Cardiac muscle cell (in vitro differentiated cells and primary cell): ENCODE results near the gene REPS2. TPM values are rescaled to one million over a fixed set of nuclear protein-coding genes. Genes with fewer than 3 reads are reported as not detected.
A peak's percentile ranks its signal among the peaks of the same experiment; 100 is the strongest.

Experiments used
- DNase-seq, 2 donors: peaks; one replicate each; pipeline versions ENCODE4 v3.0.0 to v3.0.0-alpha.2; 2010 to 2017; ENCODE audit warnings: low read depth in 1 of 2, low spot score in 1 of 2
- H3K27ac ChIP-seq: fragments of 200-600 bp; sonication (generic); 2 replicates; pipeline ENCODE4 v1.5.1; 2016
- H3K27me3 ChIP-seq: fragments of 200-600 bp; sonication (generic); 2 replicates; pipeline ENCODE4 v1.6.0; 2016; ENCODE audit warnings: control low read depth
- H3K36me3 ChIP-seq: fragments of 200-600 bp; sonication (generic); 2 replicates; pipeline ENCODE4 v1.5.1; 2016; ENCODE audit warnings: control low read depth
- H3K4me1 ChIP-seq: fragments of 200-600 bp; sonication (generic); 2 replicates; pipeline ENCODE4 v1.8.1; 2017; ENCODE audit warnings: low read depth, mild to moderate bottlenecking, mixed run types
- H3K4me3 ChIP-seq: fragments of 200-600 bp; sonication (generic); 2 replicates; pipeline ENCODE4 v1.5.1; 2016; ENCODE audit warnings: mild to moderate bottlenecking
- H3K9me3 ChIP-seq: fragments of 200-600 bp; sonication (generic); 2 replicates; pipeline ENCODE4 v1.5.1; 2017; ENCODE audit warnings: low read depth, mild to moderate bottlenecking, control low read depth
- polyA plus RNA-seq: library from polyadenylated mRNA; unstranded; fragments of >200 nt; fragmentation: Nextera tagmentation; extraction: Ambion mirVana; gene quantifications from 2 replicates; pipeline ENCODE4 v1.2.1, GENCODE V29; 2016
- total RNA-seq: library from RNA; depleted of rRNA; stranded (reverse); fragments of >200 nt; gene quantifications from 2 replicates; pipeline ENCODE4 v1.2.3, GENCODE V29; 2016
- TF ChIP-seq, protein P1 (sequence below): IDR thresholded peaks from 2 replicates; pipeline ENCODE4 v1.5.1; 2012; ENCODE audit warnings: low read depth, mild to moderate bottlenecking, low read length

REPS2 gene
- total and polyA plus RNA-seq, 2 experiments from 2014 or later, result 6.0 to 9.1 TPM

DNA sequence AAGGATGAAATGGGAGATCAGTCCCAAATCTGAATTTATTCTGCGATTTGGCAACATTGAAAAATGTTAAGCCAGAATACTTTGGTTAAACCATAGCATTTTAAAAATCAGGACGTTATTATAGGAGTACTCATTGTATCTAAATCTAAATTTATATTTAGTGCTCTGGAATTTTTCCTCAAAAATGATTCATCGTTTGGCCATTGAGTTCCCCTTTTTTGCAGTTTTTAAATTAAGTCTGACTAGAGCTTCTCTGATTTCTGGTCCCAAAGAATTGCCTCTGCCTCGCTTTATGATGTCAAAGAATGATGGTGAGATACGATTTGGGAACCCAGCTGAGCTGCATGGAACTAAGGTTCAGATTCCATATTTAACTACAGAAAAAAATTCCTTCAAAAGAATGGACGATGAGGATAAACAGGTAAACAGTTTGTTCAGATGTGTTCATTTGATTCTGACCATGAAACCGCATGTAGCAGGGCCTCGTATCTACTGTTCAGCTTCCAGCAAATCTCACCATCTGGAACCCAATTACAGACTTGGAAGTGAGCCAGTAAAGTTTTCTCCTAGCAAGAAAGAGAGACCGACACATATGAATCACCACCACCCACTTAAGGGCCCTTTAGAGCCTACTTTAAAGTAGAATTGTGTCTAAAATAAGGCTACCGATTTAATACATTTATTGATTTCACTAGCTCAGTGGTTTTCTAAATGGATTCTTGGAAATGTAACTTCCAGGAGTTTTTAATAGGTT lies 75.6 kb downstream of the REPS2 start:
- H3K36me3 ChIP-seq, result no peaks in the 10 kb centered on the region
- DNase-seq, result peak; percentile 55 to 76
- H3K27ac ChIP-seq, result no peak overlapping the region

DNA sequence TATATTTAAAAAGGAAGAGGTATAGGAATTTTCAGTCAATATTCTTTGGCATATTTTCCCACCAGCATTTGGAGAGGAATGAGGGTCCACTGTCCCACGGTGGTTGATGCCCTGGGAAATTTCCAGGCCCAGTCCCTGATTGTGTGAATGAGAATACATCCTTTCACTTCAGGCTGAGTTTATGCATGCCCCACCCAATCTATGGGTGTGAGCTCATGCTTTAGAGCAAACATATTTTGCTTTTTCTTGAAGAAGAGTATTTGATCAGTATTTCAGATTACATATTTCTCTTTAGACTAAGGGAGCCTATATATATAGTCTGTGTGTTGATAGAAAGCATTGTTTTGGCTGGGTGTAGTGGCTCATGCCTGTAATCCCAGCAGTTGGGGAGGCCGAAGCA lies 77.2 kb downstream of the REPS2 start:
- Histone ChIP-seq H3K4me3 (no peak overlapping the region), H3K4me1 (peaks cover 7% of the 10 kb centered on the region), H3K27me3 (no peaks in the 10 kb centered on the region), H3K36me3 (no peaks in the 10 kb centered on the region), H3K9me3 (no peaks in the 10 kb centered on the region), H3K27ac (no peak overlapping the region)
- TF ChIP-seq, protein P1, sequence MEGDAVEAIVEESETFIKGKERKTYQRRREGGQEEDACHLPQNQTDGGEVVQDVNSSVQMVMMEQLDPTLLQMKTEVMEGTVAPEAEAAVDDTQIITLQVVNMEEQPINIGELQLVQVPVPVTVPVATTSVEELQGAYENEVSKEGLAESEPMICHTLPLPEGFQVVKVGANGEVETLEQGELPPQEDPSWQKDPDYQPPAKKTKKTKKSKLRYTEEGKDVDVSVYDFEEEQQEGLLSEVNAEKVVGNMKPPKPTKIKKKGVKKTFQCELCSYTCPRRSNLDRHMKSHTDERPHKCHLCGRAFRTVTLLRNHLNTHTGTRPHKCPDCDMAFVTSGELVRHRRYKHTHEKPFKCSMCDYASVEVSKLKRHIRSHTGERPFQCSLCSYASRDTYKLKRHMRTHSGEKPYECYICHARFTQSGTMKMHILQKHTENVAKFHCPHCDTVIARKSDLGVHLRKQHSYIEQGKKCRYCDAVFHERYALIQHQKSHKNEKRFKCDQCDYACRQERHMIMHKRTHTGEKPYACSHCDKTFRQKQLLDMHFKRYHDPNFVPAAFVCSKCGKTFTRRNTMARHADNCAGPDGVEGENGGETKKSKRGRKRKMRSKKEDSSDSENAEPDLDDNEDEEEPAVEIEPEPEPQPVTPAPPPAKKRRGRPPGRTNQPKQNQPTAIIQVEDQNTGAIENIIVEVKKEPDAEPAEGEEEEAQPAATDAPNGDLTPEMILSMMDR, result no peak
- no peak for DNase-seq

More for the DNA sequence above, 75.6 kb downstream of the REPS2 start:
- H3K9me3 ChIP-seq, result no peaks in the 10 kb centered on the region
- TF ChIP-seq, protein P1, result no peak
- no peak overlapping the region for H3K4me3 ChIP-seq
- H3K27me3 ChIP-seq, result no peaks in the 10 kb centered on the region
- H3K4me1 ChIP-seq, result peaks cover 7% of the 10 kb centered on the region

DNA sequence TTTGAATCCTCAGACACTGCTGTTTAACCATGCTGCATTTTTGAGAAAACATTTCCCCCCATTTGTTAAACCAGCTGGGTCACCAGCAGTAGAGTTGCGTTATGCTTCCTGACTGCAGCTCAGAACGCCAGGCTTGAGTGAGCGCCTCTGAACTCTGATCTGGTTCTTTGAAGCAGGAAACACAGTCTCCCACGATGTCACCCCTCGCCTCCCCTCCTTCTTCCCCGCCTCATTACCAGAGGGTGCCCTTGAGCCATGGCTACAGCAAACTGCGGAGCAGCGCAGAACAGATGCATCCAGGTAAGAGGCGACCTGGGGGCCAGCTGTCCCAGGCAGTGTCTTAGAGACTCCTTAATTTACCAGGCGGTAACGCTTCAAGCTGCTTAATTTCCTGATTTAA lies 78.4 kb downstream of the REPS2 start:
- no peak overlapping the region for H3K27ac ChIP-seq
- H3K4me1 ChIP-seq, result peaks cover 7% of the 10 kb centered on the region
- H3K4me3 ChIP-seq, result no peak overlapping the region
- no peaks in the 10 kb centered on the region for H3K27me3 ChIP-seq
- no peaks in the 10 kb centered on the region for H3K9me3 ChIP-seq
- TF ChIP-seq, protein P1, result no peak
- H3K36me3 ChIP-seq, result no peaks in the 10 kb centered on the region
- peak; percentile 23 to 27 for DNase-seq

DNA sequence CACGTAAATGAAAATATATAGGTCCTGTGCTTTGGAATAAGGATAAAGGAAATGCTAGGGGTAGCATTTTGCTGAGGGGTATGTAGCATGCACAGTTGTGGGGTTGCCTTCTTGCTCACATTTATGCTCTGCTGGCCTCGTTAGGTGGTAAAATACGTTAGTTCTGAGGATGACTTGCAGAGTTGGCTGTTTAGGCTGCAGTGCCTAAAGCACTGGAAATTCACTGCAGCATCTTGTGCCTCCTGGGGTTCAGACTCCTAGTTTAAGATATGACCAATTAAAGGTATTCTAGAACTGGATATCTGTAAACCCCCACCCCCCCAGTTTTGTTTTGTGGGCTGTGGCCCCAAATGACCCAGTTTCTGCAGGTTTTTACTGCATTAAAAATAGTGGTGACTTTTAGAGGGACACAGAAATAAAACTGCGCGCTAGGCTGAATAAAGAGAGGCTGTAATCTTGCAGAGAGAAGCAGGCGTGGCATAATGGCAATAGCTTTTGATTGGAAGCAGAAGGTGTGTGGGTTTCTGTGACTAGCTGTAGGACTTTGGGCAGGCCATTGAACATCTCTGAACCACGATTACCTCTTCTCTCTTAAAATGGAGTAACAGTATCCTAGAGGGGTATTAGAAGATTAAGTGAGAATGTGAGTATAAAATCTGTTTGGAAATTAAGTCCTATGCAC lies 79.3 kb downstream of the REPS2 start:
- TF ChIP-seq, protein P1, result no peak
- Histone ChIP-seq H3K9me3 (no peaks in the 10 kb centered on the region), H3K4me1 (peaks cover 7% of the 10 kb centered on the region), H3K27me3 (no peaks in the 10 kb centered on the region), H3K27ac (no peak overlapping the region), H3K36me3 (no peaks in the 10 kb centered on the region), H3K4me3 (no peak overlapping the region)
- DNase-seq, result no peak

DNA sequence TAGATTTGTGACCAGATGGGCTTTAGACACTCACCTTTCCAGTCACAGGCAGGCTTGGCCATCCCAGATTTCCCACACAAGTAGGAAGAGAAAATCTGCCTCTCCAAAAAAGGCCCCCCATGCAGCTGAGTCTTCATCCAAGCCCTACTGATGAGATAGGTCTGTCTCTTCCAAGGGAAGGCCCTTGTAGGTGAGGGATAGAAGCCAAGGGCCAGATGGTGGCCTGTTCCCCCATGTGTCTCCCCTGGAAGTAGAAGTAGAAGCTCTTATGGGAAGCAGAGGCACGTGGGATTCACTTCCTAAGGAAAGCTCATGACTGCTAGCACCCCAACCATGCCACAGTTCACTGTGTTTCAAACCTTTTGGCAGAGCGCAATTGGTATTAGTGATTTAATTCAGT lies 81.5 kb downstream of the REPS2 start:
- Histone ChIP-seq H3K27me3 (no peaks in the 10 kb centered on the region), H3K4me3 (no peak overlapping the region), H3K9me3 (no peaks in the 10 kb centered on the region), H3K27ac (no peak overlapping the region), H3K36me3 (no peaks in the 10 kb centered on the region), H3K4me1 (no peaks in the 10 kb centered on the region)
- DNase-seq, result no peak
- TF ChIP-seq, protein P1, result no peak
